C4-2B (cell line): ENCODE data around the gene METTL17.

Experiments
- CTCF ChIP-seq: fragments of 450-650 bp; conservative IDR thresholded peaks from 2 replicates; pipeline ENCODE4 v1.5.1; 2017; ENCODE audit warnings: mild to moderate bottlenecking
- ZFX ChIP-seq: fragments of 450-650 bp; IDR thresholded peaks from 2 replicates; pipeline ENCODE4 v1.6.1; 2017

GRCh38 chr14:21022686-21023085, 32.9 kb downstream of the METTL17 start:
- TF ChIP-seq CTCF (no peak), ZFX (no peak)
